ENCODE data around the gene CLEC16A.
"Not testable (repeated sequence)": the region's sequence is repeated elsewhere in the genome, so short reads cannot be mapped to it uniquely, and the experiment has no call there.

CLEC16A gene

DNA sequence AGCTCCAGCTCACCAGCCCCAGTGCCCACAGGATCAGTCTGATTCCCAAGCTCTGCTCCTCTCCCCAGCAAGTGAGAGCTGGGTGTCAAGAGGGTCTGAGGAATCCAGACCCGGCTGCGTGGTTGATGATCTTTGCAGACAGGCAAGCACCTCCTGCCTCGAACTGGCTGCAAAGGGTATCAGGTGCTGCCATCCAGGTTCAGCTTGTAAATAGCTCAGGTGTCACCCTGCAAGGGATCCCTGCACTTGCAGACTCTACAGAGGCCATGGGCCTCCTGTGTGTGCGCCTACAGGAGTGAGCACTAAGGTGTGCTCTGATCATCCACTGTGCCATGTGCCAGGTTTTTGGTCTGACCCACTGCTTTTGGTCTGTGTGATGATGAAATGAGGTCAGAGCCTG is 18.3 kb upstream of the CLEC16A start:
- no peak for DNase-seq (ENCODE audit: low read depth)

DNA sequence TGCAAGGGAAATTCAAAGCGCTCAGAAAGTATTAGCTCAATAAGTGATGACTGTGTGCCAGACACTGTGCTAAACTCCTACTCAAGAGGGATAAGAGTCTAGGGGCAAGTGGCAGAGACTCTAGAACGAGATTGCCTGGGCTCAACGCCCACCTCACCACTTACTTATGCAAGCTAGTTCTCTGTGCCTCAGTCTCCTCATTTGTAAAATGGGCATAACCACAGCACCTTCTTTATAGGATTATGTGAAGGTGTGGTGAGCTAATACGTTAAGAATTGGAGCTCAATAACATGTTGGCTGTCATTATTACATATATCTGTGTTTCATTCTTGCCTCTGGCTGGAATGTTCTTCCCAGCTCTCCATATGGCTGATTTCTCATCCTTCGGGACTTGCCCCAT is 17.5 kb upstream of the CLEC16A start:
- no peak for DNase-seq (ENCODE audit: low read depth)

DNA sequence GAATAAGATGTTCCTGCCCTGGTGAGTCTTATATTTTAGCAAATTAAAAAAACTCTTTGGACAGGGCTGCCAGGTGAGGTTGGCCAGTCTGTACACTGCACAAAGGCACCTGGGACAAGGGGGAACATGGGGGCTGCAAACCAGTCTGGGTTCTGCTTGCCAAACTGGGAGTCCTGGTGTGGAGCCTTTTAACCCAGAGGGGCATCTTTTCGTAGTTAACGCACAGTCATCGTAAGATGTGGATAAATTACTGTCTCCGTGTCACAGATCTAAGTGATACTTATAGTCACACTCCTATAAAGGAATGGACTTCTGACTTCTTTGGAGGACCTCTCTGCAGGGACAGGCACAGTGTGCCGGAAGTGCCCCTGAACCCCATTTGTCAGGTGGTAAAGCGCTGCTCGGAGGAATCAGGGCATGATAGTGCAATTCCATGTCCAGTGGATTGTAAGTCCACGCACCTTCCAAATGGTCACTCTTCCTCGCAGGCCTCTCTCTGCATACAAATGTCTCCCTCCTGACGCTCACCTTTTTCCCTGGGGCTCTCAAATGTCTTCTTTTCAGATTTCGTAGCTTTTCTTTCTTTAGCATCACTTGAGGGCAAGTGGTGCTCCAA is 16.8 kb upstream of the CLEC16A start:
- no peak for DNase-seq (ENCODE audit: low read depth)

DNA sequence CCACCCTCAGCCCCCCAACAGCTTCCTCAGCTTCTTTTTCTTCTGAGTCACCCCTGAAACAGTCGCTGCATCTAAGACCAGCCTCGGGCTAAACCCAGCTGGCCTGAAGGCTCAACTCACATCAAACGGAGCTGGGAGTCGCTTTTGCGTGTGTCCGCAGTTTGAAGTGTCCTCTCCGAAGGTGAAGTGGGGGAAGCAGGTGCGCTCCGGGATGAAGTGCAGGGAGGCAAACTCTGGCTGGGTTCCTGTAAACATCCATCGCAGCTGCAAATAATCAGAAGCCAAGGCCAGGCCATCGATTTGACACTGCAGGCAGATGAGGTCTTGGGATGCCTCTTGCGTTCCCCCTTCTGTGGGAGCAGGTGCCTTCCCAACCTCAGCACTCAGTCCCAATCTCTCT is 15.3 kb upstream of the CLEC16A start:
- not testable (repeated sequence) for DNase-seq (ENCODE audit: low read depth)

DNA sequence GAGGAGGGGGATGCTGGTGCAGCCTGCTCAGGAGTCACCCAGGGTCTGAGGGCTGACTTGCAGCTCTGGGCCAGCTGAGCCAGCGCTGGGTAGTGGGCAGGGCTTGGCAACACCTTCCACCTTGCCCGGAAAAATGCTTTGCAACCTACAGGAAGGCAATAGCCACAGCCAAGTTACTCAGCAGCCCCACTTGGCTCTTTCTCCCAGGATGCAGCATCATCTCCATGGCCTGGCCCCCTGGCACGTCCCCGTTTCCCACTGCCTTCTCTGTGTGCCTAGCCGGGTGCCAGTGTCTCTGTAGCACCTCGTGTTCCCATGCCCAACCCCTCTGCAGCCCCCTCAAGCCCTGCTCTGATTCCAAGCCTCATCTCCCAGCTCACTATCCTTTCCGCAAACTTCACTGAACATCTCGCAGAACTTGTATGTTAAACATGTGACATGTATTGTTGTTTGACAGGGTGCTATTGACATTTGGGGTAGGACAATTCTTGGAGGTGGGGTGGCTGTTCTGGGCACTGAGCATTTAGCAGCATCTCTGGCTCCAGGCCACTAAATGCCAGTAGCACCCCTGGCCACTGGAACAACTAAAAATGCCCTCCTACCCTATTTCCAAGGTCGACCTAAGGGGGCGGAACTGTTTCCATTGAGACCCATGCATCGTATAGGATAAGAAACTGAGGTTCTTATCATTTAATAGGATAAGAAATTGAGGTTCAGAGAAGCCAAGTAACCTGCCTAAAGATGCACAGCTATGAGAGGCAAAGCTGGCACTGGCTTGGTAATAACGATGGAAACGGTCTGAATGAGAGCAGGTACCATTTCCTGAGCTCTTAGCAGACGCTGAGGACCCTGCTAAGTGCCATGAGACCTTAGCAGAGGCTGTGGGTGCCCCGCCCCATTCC is 14.3 kb upstream of the CLEC16A start:
- DNase-seq (ENCODE audit: low read depth) = no peak

DNA sequence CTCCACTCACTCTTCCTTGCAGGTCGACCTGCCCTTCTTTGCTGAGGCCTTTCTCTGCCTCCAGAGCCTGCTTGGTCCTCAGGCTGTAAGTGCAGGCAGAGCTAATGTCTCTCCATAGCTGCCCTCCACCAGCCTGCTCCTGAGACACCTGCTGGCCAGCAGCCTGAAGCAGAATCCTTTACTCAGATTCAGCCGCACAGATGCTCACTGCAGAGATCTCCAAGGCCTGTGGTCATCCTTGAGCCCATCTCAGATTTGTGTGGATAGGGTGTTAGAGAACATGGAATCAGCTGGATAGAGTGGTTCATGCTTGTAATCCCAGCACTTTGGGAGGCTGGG is 13.6 kb upstream of the CLEC16A start:
- no peak for DNase-seq (ENCODE audit: low read depth)

DNA sequence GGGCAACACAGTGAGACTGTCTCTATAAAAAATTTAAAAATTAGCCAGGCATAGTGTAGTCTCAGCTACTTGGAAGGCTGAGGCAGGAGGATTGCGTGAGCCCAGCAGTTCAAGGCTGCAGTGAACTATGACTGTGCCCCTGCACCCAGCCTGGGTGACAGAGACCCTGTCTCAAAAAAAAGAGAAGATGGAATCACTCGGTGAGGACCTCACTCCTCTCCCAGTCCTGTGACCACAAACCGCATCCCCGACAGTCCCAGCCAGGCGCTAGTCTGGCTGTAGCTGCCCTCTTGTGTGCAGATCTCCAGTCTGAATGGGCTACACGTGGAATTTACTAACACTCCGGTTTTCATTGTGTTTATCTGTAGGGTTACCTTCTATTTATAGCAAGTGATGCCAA is 13.2 kb upstream of the CLEC16A start:
- DNase-seq (ENCODE audit: low read depth) = no peak

DNA sequence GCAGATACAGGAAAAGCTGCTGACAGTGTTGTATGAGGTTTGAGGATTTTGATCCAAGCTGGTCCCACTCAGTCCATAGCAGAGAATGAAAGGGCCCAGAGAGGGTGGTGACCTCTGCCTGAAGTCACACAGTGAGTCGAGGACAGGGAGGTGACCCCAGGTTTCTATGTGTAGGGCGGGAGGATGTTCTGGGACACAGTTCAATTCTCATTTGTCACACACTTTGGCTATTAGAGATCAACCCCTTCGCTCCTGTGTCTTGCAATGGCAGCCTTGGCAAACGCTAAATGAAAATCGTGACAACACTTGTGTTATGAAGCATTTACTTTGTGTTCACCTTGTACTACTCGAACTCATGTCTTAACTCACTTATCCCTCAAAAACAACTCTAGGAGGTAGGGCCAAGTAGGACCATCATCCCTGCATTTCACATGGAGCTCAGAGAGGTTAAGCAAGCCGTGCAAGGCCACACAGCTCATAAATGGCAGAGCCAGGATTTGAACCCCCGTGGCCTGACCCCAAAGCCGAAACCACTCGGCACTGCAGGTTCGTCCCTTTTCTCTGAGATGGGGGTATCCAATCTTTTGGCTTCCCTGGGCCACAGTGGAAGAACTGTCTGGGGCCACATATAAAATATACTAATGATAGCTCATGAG is 12.3 kb upstream of the CLEC16A start:
- no peak for DNase-seq (ENCODE audit: low read depth)

DNA sequence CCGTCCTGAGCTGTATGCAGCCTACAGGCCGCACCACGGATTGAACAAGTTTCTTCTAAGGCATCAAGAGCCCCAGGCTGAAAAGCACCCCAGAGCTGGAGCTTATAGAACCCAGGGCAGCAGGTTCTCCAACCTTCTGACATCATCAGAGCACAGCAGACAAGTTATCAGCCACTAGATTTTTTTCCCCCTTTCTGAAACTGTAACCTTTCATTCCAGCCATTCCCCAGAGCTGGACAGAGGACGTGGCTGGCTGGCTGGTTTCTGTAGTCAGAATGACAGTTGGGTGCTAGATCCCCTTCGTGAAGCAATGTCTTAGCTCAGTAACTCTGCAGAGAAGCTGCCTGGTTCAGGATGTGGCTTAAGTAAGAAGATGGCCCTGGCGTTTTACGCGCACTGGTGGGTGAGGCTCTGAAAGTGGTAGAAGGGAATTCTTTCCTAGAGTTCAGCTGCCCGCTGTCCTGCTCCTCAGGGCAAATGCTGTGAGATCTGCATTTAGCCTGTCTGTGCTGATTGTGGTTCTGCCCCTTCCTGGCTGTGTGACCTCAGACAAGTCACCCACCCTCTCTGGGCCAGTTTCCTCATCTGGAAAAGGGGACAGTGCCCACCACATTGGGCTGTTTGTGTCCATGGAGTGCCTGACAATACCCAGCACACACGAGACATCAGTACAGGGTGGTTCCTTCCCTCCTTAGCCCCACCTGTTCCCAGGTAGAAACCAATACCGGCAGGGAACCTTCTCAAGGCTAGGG is 11.2 kb upstream of the CLEC16A start:
- no peak for DNase-seq (ENCODE audit: low read depth)

DNA sequence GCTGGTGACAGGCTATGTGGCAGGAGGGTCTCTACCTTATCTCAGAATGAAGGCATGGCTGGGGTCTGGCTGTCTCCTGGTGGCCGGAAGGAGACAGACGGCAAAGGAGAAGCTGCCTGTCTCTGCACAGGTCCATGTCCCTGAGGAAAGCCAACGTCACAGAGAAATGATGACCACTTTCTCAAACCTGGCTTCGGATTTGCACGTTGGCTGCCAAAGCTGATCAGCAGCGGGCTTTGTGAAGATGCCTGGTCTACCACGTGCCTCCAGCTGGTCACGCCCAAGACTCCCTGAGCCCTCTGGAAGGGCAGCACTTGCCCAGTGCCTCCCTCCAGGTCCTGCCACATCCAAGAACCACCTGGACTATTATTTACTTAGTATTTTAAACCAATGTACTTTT is 10.5 kb upstream of the CLEC16A start:
- DNase-seq (ENCODE audit: low read depth) = no peak

DNA sequence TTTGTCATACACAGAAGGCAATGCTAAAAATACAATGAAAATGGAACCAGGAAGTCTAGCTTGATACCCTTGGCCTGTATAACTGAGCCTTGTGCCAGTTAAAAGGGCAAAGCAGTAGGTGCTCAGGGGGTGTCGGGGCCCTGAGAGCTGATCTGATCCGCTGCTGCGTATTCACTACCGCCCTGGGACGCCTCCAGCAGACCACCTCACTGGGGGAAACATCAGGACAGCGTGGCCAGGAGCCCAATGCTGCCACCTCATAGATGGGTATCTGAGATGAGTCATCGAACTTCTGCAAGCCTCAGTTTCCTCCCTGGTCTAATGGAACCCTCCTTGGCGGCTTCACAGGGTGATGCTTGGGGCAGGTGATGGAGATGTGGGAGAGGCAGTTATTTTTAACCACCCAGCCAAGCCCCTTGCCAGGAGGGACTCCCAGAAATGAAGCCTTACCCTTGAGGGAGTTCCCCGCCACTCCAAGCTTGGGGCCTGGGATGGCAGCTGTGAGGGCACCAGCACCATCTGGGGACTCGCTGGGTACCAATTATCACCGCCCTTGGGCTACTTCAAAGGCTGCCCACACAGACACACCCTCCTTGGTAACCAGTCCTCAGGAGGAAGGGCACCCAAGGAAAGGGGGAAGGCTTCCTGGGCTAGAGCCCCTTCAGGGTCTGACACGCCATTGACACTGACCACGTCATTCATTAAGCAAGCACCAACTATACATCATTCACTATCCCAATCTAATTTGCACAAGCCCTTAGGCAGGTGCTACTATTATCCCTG is 9.8 kb upstream of the CLEC16A start:
- DNase-seq (ENCODE audit: low read depth) = no peak

DNA sequence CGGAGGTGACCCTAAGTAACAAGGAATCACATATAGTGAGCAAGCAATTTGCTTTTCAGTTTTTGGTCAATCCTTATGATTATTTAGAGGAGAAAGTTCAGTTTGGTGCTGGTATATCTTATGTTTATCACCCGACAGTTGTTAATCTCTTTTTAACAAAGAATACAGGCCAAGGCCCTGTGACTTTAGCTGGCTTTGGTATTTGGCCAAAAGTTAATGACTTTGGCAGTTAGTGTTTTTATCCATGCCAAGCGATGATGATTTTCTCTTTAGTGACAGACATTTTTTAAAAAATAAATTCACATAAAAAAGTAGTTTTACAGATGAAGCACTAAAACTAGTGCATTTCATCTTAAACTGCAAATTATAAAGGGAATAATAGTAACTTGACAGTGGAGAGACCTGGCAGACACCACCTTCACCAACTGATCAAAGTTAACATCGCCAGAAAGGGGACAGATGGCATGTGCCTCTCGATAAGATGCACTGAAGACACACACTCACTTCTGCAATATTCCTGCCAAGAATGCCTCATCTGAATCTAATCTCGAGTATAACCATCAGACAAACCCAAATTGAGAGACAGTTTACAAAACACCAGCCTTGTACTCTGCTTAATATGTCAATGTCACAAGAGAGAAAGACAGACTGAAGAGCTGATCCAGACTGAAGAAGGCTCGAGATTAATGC is 9.0 kb upstream of the CLEC16A start:
- no peak for DNase-seq (ENCODE audit: low read depth)

DNA sequence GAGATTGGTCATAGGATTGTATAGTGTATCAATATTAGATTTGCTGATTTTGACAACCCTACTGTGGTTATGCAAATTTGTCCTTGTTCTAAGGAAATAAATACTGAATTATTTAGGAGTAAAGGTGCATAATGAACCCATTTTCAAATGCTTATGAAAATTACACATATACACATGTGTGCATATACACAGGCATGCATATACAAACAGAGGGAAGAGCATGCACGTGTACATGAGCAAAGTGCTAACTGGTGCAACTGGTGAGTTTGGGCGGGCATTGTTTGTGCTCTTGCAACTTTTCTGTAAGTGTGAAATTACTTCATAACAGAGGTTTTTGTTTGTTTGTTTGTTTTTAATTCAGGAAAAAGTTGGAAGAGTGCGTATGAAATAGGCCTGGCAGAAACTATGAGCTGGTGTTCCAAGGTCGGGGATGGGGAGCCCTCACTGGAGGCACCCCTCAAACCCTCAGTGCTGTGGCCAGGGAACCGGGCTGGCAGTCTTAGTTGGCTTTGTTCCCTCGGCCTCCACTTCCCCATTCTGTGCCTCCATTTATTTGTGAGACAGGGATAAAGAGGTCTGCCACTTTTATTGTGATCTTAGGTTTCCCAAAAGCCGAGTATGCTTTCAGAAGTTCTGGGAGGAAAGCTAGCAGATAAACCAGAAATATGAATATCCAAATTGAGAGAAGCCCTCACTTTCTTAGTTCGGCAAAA is 7.9 kb upstream of the CLEC16A start:
- no peak for DNase-seq (ENCODE audit: low read depth)

DNA sequence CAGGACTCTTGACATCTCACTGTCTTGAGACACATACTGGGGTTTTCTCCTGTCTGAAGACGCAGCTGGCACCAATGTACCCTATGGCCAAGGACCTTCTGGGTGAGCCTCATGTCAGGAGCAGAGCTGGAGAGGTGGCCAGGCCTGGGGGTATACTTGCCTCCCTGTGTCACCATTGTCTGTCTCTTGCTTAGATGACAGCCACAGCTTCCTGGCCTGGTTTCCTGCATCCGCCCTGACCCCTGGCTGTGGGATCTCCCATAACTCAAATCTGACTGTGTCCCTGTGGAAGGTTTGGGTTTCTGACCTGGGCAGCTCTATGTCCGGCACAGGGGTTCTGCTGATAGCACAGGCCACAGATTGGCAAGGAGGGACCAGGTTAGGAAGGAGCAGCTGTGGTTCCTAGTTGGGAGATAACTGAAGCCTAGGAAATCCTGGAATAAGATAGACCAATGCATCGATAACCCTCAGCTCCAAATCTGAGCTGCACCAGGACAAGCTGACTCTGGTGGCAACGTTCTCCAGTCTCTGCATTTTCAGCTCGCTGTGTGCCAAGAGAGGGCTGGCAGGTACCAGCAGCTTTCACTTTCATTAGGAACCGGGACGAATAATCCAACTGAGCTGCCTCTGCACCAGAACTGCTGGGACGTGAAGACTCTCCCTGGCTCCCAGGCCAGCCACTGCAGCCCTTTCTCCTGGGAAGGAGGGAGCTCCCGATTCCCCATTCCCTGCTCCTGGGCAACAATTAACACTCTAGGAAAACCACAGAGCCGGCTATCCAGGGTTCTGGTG is 7.1 kb upstream of the CLEC16A start:
- no peak for DNase-seq (ENCODE audit: low read depth)

DNA sequence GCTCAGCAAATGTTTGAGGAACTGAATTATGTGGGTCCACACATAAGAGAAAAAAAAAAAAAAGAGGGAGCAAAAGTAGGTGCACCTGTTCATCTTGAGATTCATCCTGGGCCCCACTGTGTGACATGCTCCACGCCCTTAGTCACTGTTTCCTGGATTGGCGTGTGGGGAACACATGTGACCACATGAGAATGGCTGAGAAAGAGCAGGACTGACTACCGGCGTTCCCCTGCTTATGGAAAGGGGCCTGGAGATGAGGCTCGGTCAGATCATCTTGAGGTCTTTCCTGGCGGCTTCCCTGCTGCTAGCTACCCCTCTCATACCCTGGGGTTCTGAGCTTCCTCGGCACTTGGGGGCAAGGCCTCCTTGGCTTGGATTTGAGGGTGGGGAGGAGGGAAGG is 6.0 kb upstream of the CLEC16A start:
- DNase-seq (ENCODE audit: low read depth) = no peak

DNA sequence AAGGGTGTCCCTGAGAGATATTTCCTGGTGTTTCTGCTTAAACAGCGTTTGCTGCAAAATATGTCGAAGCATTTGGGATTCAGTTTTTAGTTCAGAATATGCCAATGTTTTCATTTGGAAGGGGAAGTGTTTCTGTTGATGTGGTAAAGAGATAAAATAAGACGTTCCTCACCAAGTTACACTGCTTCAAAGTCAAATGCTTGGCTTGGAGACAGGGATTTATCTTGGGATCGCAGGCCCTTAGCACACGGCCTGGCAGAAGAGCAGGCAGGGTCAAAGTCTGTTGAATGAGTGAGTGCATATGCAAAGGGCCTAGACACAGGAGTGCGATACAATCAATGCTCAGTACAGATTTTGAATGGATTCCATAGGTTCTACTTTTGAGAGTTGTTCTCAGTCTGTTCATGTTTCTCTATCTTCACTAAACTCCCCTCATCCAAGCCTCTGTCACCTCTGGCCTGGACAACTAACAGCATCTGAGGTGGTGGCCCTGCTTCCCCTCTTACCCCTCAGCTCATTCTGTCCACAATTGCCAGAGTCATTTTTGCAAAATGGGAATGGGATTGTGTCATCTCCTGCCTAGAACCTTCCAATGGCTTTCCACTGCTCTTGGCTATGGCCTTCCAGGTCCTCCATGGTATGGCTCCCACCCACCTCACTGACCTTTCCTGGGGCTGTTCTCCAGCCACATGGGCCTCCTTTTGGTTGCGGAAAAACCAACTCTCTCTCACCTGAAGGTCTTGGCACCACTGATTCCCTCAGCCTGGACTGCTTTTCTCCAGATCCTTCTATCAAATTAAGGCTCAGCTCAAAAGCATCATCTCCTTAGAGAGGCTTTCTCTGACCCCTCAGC is 5.3 kb upstream of the CLEC16A start:
- no peak for DNase-seq (ENCODE audit: low read depth)

DNA sequence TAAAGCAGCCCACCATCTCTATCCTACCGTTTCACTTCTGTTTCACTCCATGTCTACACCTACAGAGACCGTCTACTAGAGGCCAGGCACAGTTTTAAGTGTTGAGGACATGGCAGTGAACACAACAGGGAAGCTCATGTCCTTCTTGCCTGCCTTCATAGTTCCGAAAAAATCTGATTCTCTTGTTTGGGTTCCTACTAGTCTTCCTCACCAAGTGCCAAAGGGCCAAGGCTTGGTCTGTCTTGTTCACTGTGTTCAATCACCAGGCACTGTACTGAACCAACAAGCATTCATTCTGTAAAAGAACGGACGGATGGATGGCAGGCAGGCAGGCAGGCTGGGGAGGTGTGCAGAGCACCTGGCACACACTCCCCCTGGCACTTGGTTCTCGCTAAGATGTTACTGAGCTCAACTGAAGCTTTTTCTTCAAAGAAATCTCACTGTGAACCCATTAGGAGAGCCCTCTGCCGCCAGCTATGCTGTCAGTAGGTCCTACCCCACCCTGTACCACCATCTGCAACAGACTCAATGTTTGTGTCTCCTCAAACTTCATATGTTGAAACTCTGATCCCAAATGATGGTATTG is 4.6 kb upstream of the CLEC16A start:
- DNase-seq (ENCODE audit: low read depth) = no peak

DNA sequence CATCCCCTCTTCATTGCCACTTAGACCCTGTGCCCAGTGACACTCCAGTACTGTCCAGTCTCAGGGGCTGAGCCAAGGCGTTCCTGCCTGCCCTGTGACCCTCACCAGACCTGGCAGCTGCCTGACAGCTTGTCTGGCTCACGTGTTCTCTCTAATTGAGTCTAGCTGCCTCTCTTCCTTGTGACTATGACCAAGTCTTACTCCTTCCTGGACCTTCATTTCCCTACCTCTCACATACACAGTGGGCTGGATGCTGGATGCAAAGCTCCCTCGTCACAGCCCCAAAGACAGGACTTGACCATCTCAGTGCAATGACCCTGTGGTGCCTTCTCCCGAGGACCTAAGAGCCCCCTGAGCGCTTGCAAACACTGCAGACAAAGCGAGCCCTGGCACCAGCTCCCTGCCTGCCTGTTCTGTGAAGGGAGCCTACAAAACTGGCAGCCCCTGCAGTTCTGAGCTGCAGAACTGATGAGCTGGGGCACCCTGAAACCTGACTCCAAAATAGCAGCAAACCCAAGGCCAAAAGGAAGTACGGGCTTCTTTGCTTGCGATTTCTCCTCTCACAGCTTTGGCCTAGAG is 3.8 kb upstream of the CLEC16A start:
- no peak for DNase-seq (ENCODE audit: low read depth)

All from activated T-helper 9 cell treated with anti-CD3 and anti-CD28 coated beads, Interleukin-2, amount 50 U/mL, for 16 hours (primary cell).